ENCODE measurements around the gene EHD4.

GRCh38 chr15:41881920-41882688, 90.3 kb downstream of the EHD4 start:
- TF ChIP-seq CTCF (IDR thresholded peaks at IDR 0.05; ENCODE audit: low read depth, low read length) (no peak), POLR2A (IDR thresholded peaks at IDR 0.05; ENCODE audit: extremely low read depth, insufficient read length) (no peak), MAX (IDR thresholded peaks at IDR 0.05; ENCODE audit: low read depth, low read length) (no peak), MYC (IDR thresholded peaks at IDR 0.05; ENCODE audit: low read depth, low read length) (no peak)
